ENCODE results near the gene NOC3L. TPM values are rescaled to one million over a fixed set of nuclear protein-coding genes. Genes with fewer than 3 reads are reported as not detected.

The NOC3L gene
- total and polyA plus RNA-seq, 2 donors (not counting 1 experiment from before 2014, with no cell fraction given): 10.2 to 42.0 TPM

DNA sequence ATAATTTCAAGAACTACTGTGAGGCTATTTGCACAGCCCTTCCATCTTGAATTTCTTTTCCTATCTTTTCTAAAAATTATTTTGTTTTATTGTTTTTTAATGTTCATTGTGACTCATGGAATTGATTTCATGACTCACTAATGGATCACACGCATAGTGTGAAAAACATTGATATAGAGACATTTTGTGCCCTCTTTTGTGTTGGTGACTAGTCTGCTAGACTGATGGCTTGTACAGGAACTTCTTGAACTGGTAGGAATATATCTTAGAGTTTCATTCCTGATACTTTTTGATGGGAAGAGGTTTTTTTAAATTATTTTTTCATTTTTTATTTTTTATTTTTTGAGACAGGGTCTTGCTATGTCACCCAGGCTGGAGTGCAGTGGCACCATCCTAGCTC is 12.6 kb upstream of the NOC3L start:
- no peak overlapping the region for H3K4me3 Mint-ChIP-seq
- no peak overlapping the region for H3K4me2 ChIP-seq (replicated peaks; ENCODE audit: low read depth, low read length, poor library complexity, severe bottlenecking)
- DNase-seq (no peak), ATAC-seq (ENCODE audit: low read depth) (no peak)
- no peak overlapping the region for H3K9ac ChIP-seq (ENCODE audit: low read length)
- peaks cover 54% of the 10 kb centered on the region for H3K27me3 Mint-ChIP-seq
- no peaks in the 10 kb centered on the region for H4K20me1 ChIP-seq (ENCODE audit: control insufficient read depth, insufficient read depth, low read length, poor library complexity, severe bottlenecking)
- whole genome bisulfite sequencing (ENCODE audit: insufficient coverage): no CpG with 5 or more reads among the region's 1 CpG
- TF ChIP-seq, protein P1, sequence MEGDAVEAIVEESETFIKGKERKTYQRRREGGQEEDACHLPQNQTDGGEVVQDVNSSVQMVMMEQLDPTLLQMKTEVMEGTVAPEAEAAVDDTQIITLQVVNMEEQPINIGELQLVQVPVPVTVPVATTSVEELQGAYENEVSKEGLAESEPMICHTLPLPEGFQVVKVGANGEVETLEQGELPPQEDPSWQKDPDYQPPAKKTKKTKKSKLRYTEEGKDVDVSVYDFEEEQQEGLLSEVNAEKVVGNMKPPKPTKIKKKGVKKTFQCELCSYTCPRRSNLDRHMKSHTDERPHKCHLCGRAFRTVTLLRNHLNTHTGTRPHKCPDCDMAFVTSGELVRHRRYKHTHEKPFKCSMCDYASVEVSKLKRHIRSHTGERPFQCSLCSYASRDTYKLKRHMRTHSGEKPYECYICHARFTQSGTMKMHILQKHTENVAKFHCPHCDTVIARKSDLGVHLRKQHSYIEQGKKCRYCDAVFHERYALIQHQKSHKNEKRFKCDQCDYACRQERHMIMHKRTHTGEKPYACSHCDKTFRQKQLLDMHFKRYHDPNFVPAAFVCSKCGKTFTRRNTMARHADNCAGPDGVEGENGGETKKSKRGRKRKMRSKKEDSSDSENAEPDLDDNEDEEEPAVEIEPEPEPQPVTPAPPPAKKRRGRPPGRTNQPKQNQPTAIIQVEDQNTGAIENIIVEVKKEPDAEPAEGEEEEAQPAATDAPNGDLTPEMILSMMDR (IDR thresholded peaks at IDR 0.05): no peak
- TF ChIP-seq EZH2 (IDR thresholded peaks at IDR 0.05; ENCODE audit: borderline replicate concordance, insufficient read depth, low read depth, low read length, poor library complexity, severe bottlenecking): no peak
- no peaks in the 10 kb centered on the region for H3K4me1 ChIP-seq (ENCODE audit: control insufficient read depth in 2 of 2, insufficient read depth in 2 of 2, low read length in 2 of 2)
- peaks cover 0 to 18% (median 10%) of the 10 kb centered on the region in 4 experiments for H3K27me3 ChIP-seq (replicated peaks in 1 of 4; ENCODE audit: control extremely low read depth in 1 of 4, control insufficient read depth in 3 of 4, insufficient read depth in 4 of 4, low read length in 3 of 4)
- no peak overlapping the region for H3K27ac Mint-ChIP-seq
- no peaks in the 10 kb centered on the region for H3K9me3 Mint-ChIP-seq (ENCODE audit: insufficient read depth)
- ChIA-PET CTCF (no interaction called here), POLR2A (no interaction called here)
- H2AFZ ChIP-seq (ENCODE audit: insufficient read depth, low read depth, low read length, poor library complexity, severe bottlenecking): no peak overlapping the region
- no peaks in the 10 kb centered on the region for H3K36me3 ChIP-seq (replicated peaks in 1 of 2; ENCODE audit: control extremely low read depth in 1 of 2, control insufficient read depth in 1 of 2, extremely low read depth in 1 of 2, insufficient read depth in 2 of 2, low read length in 1 of 2)
- no peak overlapping the region for H3K4me3 ChIP-seq (ENCODE audit: control extremely low read depth in 1 of 5, extremely low read depth in 1 of 5, insufficient read depth in 1 of 5, low read depth in 2 of 5, low read length in 4 of 5)
- H3K79me2 ChIP-seq (ENCODE audit: control insufficient read depth, insufficient read depth, low read length): no peaks in the 10 kb centered on the region
- intact Hi-C loops (cut with micrococcal nuclease): no loop called here
- no peaks in the 10 kb centered on the region for H3K9me3 ChIP-seq (ENCODE audit: control extremely low read depth in 1 of 3, control insufficient read depth in 2 of 3, insufficient read depth in 1 of 3, low read length in 2 of 3)
- no peaks in the 10 kb centered on the region for H3K4me1 Mint-ChIP-seq
- no peak overlapping the region for H3K27ac ChIP-seq (ENCODE audit: low read length in 2 of 2)

DNA sequence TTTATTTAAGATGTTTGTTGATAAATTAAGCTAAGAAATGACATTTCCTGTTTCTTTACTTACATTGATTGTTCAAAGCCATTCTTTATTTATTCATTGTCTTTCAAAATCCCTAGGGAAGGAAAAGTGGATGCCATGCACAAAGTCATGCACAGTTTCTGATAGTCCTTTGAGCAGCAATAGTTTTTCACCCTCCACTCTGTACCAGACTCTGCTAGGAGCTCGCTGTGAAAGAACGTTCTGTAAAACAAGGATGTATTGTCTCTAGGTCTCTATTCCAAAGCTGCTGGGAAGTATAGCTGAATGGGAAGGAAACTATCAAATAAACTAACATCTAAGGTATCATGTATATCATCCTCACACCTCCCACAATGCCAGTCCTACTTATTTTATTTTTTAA is 7.8 kb upstream of the NOC3L start:
- H3K9ac ChIP-seq (ENCODE audit: low read length): no peak overlapping the region
- ATAC-seq (ENCODE audit: low read depth): no peak
- H3K4me3 ChIP-seq (ENCODE audit: control extremely low read depth in 1 of 5, extremely low read depth in 1 of 5, insufficient read depth in 1 of 5, low read depth in 2 of 5, low read length in 4 of 5): no peak overlapping the region
- H3K4me2 ChIP-seq (replicated peaks; ENCODE audit: low read depth, low read length, poor library complexity, severe bottlenecking): no peak overlapping the region
- H3K9me3 ChIP-seq (ENCODE audit: control extremely low read depth in 1 of 3, control insufficient read depth in 2 of 3, insufficient read depth in 1 of 3, low read length in 2 of 3): no peaks in the 10 kb centered on the region
- no peak overlapping the region for H3K27ac ChIP-seq (ENCODE audit: low read length in 2 of 2)
- H3K27ac Mint-ChIP-seq: no peak overlapping the region
- TF ChIP-seq EZH2 (IDR thresholded peaks at IDR 0.05; ENCODE audit: borderline replicate concordance, insufficient read depth, low read depth, low read length, poor library complexity, severe bottlenecking): no peak
- TF ChIP-seq, protein P1 (IDR thresholded peaks at IDR 0.05): no peak
- DNase-seq: no peak
- CTCF ChIA-PET: interaction anchor here (1.3 kb wide), 1 partner anchor 49 kb away, joined by 5 read pairs; no protein-coding TSS in a partner anchor
- H4K20me1 ChIP-seq (ENCODE audit: control insufficient read depth, insufficient read depth, low read length, poor library complexity, severe bottlenecking): no peaks in the 10 kb centered on the region
- intact Hi-C loops (cut with micrococcal nuclease): no loop called here
- no peaks in the 10 kb centered on the region for H3K4me1 ChIP-seq (ENCODE audit: control insufficient read depth in 2 of 2, insufficient read depth in 2 of 2, low read length in 2 of 2)
- no peak overlapping the region for H2AFZ ChIP-seq (ENCODE audit: insufficient read depth, low read depth, low read length, poor library complexity, severe bottlenecking)
- H3K79me2 ChIP-seq (ENCODE audit: control insufficient read depth, insufficient read depth, low read length): no peaks in the 10 kb centered on the region
- peaks cover 42% of the 10 kb centered on the region for H3K27me3 Mint-ChIP-seq
- peaks cover 0 to 17% (median 7%) of the 10 kb centered on the region in 4 experiments for H3K27me3 ChIP-seq (replicated peaks in 1 of 4; ENCODE audit: control extremely low read depth in 1 of 4, control insufficient read depth in 3 of 4, insufficient read depth in 4 of 4, low read length in 3 of 4)
- WGBS (ENCODE audit: insufficient coverage): no CpG with 5 or more reads among the region's 2 CpGs
- no peaks in the 10 kb centered on the region for H3K9me3 Mint-ChIP-seq (ENCODE audit: insufficient read depth)
- H3K4me1 Mint-ChIP-seq: no peaks in the 10 kb centered on the region
- POLR2A ChIA-PET: no interaction called here
- H3K36me3 ChIP-seq (replicated peaks in 1 of 2; ENCODE audit: control extremely low read depth in 1 of 2, control insufficient read depth in 1 of 2, extremely low read depth in 1 of 2, insufficient read depth in 2 of 2, low read length in 1 of 2): no peaks in the 10 kb centered on the region
- no peak overlapping the region for H3K4me3 Mint-ChIP-seq

Measured in B cell (primary cell).